Sciatic nerve (tissue), 2 donors: ENCODE results near the gene PSMC6. TPM values are rescaled to one million over a fixed set of nuclear protein-coding genes. Genes with fewer than 3 reads are reported as not detected.

Experiments
- ATAC-seq: fragments of 200-7000 bp; cut with Tn5 transposase; one replicate; pipeline ENCODE4 v1.9.1; 2020; ENCODE audit warnings: mild to moderate bottlenecking, moderate library complexity
- DNase-seq: peaks from one replicate; pipeline ENCODE4 v3.0.0-alpha.2; 2020; ENCODE audit warnings: low spot score
- intact Hi-C: fragments of 100-400 bp; cut with DNase I; formaldehyde crosslinking; loops from one replicate; pipeline ENCODE4 v1.14.2; 2022
- total RNA-seq: library from RNA; stranded (reverse); fragmentation: NEBNext Ultra II Directional; extraction: Animal tissue kit (Norgen Biotek cat#: 25700); gene quantifications from one replicate; pipeline ENCODE4 v1.2.1, GENCODE V29; 2021
- donor health status: DM: no; HTN: no; CAD: no.
- donor health status: DM: no; HTN: no; CAD: no.

PSMC6 gene
- total RNA-seq, 1 donor from 2014 or later, result 79.1 TPM

GRCh38 chr14:52767058-52767833 lies 60.2 kb downstream of the PSMC6 start:
- DNase-seq, result no peak
- intact Hi-C loops, result no loop called here
- ATAC-seq, result no peak

DNA sequence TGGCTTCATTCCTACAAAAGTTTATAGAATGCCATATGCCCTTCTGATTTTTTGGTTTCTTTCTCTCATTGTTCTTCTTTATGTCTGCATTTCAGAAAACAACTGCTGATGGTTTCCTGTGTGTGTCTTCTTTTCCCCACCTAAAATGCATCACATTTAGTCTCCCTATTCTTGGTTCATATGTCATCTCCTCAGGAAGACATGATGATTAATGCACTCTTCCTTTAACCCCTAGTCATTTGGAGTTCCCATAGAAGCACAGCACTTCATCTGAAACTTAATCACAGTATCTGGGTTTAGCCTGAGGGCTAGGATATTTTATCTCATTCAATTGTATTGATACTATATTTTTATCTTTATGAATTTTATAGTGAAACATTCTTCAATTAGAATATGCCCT lies 62.9 kb downstream of the PSMC6 start:
- no peak for ATAC-seq
- no peak for DNase-seq
- intact Hi-C loops, result no loop called here

DNA sequence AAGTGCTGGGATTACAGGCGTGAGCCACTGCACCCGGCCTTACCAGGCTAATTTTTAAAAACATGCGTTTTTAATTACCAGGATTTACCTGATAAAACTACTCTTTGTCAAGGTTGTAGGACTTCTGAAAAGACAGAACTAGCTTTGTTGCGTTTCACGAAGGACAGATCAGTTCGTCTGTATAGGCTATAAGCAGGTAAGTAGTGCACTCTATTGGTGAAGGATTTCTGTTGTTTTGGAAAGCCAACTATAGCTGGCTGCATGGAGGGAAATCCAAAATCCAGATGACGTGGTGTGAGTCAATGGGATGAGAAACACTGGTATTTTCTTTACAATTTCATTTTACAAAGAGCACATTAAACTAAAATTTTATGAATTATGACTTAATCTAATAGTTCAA lies 69.8 kb downstream of the PSMC6 start:
- DNase-seq, result no peak
- intact Hi-C loops, result no loop called here
- ATAC-seq, result no peak

Other genes starting within 250 kb of the PSMC6 start
- 15.2 TPM for gene TXNDC16, start 154.7 kb upstream of the PSMC6 start, total RNA-seq
- 1.1 TPM for gene GPR137C, start 154.4 kb upstream of the PSMC6 start, total RNA-seq
- 42.5 TPM for gene ERO1A, start 11.6 kb upstream of the PSMC6 start, total RNA-seq
- 11.3 TPM for gene STYX, start 23.0 kb downstream of the PSMC6 start, total RNA-seq
- gene GNPNAT1, start 84.4 kb downstream of the PSMC6 start, total RNA-seq, result 14.9 TPM
- 210 TPM for gene FERMT2, start 243.8 kb downstream of the PSMC6 start, total RNA-seq